GM12891 (cell line): ENCODE data around the gene CRY2.

ENCODE experiments used
- DNase-seq: peaks from one replicate; pipeline ENCODE4 v3.0.0; 2011; ENCODE audit warnings: low spot score; ENCODE audit not compliant: insufficient read length
- FAIRE-seq: peaks from 2 replicates; lab custom pipeline; 2011; peaks lifted over from hg19 to GRCh38; lab: Jason Lieb, UNC
- PAX5 ChIP-seq: IDR thresholded peaks from 2 replicates; pipeline ENCODE4 v1.6.1; 2011; ENCODE audit warnings: low read length, moderate library complexity, mild to moderate bottlenecking; ENCODE audit not compliant: insufficient read depth, severe bottlenecking
- POLR2A ChIP-seq: IDR thresholded peaks from 2 replicates; pipeline ENCODE4 v1.6.1; 2011; ENCODE audit warnings: low read depth, low read length, control low read depth
- POLR2AphosphoS5 ChIP-seq: IDR thresholded peaks from 2 replicates; pipeline ENCODE4 v1.6.1; 2011; ENCODE audit warnings: low read depth, low read length, control low read depth
- POU2F2 ChIP-seq: IDR thresholded peaks from 2 replicates; pipeline ENCODE4 v1.6.1; 2011; ENCODE audit warnings: low read depth, mild to moderate bottlenecking, control low read depth, low read length, moderate library complexity
- SPI1 ChIP-seq: IDR thresholded peaks from 2 replicates; pipeline ENCODE4 v1.6.1; 2011; ENCODE audit warnings: low read depth, low read length, control low read depth
- TAF1 ChIP-seq: IDR thresholded peaks from 2 replicates; pipeline ENCODE4 v1.6.1; 2011; ENCODE audit warnings: low read depth, low read length, control low read depth

CRY2 gene

GRCh38 chr11:45913942-45914635, 66.8 kb downstream of the CRY2 start:
- TF ChIP-seq POU2F2 (no peak), SPI1 (no peak), POLR2A (no peak), PAX5 (no peak), TAF1 (no peak), POLR2AphosphoS5 (no peak)
- FAIRE-seq (no peak), DNase-seq (no peak)

- FAIRE-seq (no peak), DNase-seq (no peak)
- TF ChIP-seq POU2F2 (no peak), TAF1 (no peak), POLR2A (no peak), PAX5 (no peak), POLR2AphosphoS5 (no peak), SPI1 (no peak)
Measured at GRCh38 chr11:45915446-45915845, 68.2 kb downstream of the CRY2 start.

- TF ChIP-seq SPI1 (no peak), TAF1 (no peak), POU2F2 (no peak), PAX5 (no peak), POLR2AphosphoS5 (no peak), POLR2A (no peak)
- FAIRE-seq = peak; percentile 26
- no peak for DNase-seq
Measured at GRCh38 chr11:45917286-45917622, 70.0 kb downstream of the CRY2 start.

GRCh38 chr11:45917623-45918330, 70.5 kb downstream of the CRY2 start, which contains the start of gene PEX16:
Gene PEX16, minus strand, starts transcription at chr11:45917877. Its CDS starts 66 bp downstream, at chr11:45917811.
- TF ChIP-seq SPI1 = no peak
- peak; percentile 76 for TF ChIP-seq TAF1
- TF ChIP-seq POLR2AphosphoS5 = peak; percentile 95
- 0 out of 2 replicates have a peak, but pooled peaks have one; percentile 12 for TF ChIP-seq POU2F2
- TF ChIP-seq POLR2A = peak; percentile 91
- TF ChIP-seq PAX5 = no peak
- DNase-seq (peak; percentile 98), FAIRE-seq (peak; percentile 92)

- FAIRE-seq = peak; percentile 76
- DNase-seq = no peak
- no peak for TF ChIP-seq POLR2A
- no peak for TF ChIP-seq POU2F2
- no peak for TF ChIP-seq PAX5
- no peak for TF ChIP-seq SPI1
- no peak for TF ChIP-seq POLR2AphosphoS5
- TF ChIP-seq TAF1 = no peak
Measured at GRCh38 chr11:45918331-45918941, 71.2 kb downstream of the CRY2 start.

GRCh38 chr11:45918962-45919675, 71.8 kb downstream of the CRY2 start:
- FAIRE-seq (no peak), DNase-seq (no peak)
- TF ChIP-seq PAX5 (no peak), TAF1 (no peak), SPI1 (no peak), POLR2A (no peak), POU2F2 (no peak), POLR2AphosphoS5 (no peak)

- TF ChIP-seq SPI1 (no peak), POLR2AphosphoS5 (no peak), TAF1 (no peak), PAX5 (no peak), POU2F2 (no peak), POLR2A (no peak)
- FAIRE-seq (no peak), DNase-seq (no peak)
Measured at GRCh38 chr11:45919806-45920530, 72.7 kb downstream of the CRY2 start.

GRCh38 chr11:45920531-45921477, 73.5 kb downstream of the CRY2 start:
- TF ChIP-seq TAF1 (no peak), POU2F2 (no peak), SPI1 (no peak), PAX5 (no peak), POLR2AphosphoS5 (no peak), POLR2A (no peak)
- no peak for FAIRE-seq
- no peak for DNase-seq
